Activated CD4-positive, alpha-beta T cell treated with anti-CD3 and anti-CD28 coated beads, Interleukin-2, amount 10 ng/mL, durations not matched to agents 7 days and 5 days (primary cell): Measurements from ENCODE around the gene PNPLA2. TPM values are rescaled to one million over a fixed set of nuclear protein-coding genes. Genes with fewer than 3 reads are reported as not detected.

Source experiments
- CTCF ChIA-PET: fragments of 350-600 bp; sonication (Branson Sonifier 250); formaldehyde crosslinking; loops from one replicate; lab custom pipeline; 2021; ENCODE audit warnings: antibody characterized with exemption; lab: Charles Lee
- POLR2A ChIA-PET: fragments of 350-600 bp; sonication (Branson Sonifier 250); formaldehyde crosslinking; loops from one replicate; lab custom pipeline; 2021; ENCODE audit warnings: antibody characterized with exemption; lab: Charles Lee
- DNase-seq: peaks from one replicate; pipeline ENCODE4 v3.0.0-alpha.2; 2020
- H3K27ac Mint-ChIP-seq: one replicate; pipeline ENCODE4 v1.8.0; 2021; ENCODE audit warnings: mild to moderate bottlenecking, moderate library complexity, mixed read lengths
- H3K27me3 Mint-ChIP-seq: one replicate; pipeline ENCODE4 v1.8.0; 2021; ENCODE audit warnings: mixed read lengths
- H3K36me3 Mint-ChIP-seq: one replicate; pipeline ENCODE4 v1.8.0; 2021; ENCODE audit warnings: low read depth, mixed read lengths
- H3K4me1 Mint-ChIP-seq: one replicate; pipeline ENCODE4 v1.8.0; 2021; ENCODE audit warnings: mixed read lengths
- H3K4me3 Mint-ChIP-seq: one replicate; pipeline ENCODE4 v1.8.0; 2021; ENCODE audit warnings: mild to moderate bottlenecking, moderate library complexity, mixed read lengths
- H3K9me3 Mint-ChIP-seq: one replicate; pipeline ENCODE4 v1.8.0; 2021; ENCODE audit warnings: mixed read lengths
- total RNA-seq, 2 experiments: library from RNA; stranded (reverse); gene quantifications; one replicate each; pipeline ENCODE4 v1.2.3, GENCODE V29; 2021

The PNPLA2 gene
- total RNA-seq, 2 experiments from 2014 or later = 68.9 to 71.9 TPM

DNA sequence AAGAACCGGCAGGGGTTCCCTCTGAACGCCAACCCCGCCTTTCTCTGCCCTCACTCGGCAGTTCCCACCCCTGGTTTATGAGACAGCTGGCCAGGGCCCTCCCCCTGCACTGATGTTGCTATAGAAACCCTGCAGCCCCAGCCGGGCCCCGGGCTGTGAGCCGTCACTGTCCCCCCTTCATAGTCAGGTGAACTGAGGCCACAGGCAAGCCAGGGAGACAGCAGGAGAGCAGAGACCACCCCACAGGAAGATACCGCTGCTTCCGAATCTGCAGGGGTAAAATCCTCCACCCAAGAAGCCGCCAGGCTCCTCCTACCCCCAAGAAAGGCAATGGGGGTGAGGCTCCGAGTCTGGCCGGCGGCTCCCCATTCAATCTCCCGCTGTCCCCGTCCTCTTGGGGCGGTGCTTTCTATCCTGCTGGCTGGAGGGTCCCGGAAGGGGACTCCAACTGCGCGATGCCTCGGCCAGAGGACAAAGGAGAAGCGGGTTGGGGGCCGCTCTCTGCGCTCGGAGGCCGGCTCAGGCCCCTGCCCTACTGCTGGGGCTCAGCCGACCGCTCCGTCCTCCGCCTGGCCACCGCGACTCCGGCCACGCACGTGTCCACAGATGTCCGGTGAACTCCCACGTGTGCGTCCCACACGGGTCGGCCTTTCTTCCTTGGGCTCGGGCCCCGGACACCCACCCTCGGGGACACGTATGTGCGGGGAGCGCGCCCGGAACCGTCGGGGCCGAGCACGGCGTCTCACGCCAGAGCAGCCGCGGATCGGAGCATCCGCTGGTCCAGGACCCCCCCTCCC, 21.2 kb upstream of the PNPLA2 start:
- ChIA-PET CTCF (interaction anchor here (0.6 to 1.7 kb wide), 6 partner anchors 11 to 56 kb away, joined by 3 to 7 read pairs (median 4); partner anchors contain the start of genes CRACR2B and PNPLA2), POLR2A (interaction anchor here (0.6 kb wide), 2 partner anchors 56 to 184 kb away, joined by 3 to 4 read pairs; no protein-coding TSS in a partner anchor)
- Mint-ChIP-seq H3K4me3 (peak overlapping the region; percentile 84), H3K4me1 (peaks cover 23% of the 10 kb centered on the region), H3K9me3 (no peaks in the 10 kb centered on the region), H3K27ac (peak overlapping the region; percentile 80), H3K36me3 (peaks cover 4% of the 10 kb centered on the region), H3K27me3 (no peaks in the 10 kb centered on the region)
- peak; percentile 77 for DNase-seq

DNA sequence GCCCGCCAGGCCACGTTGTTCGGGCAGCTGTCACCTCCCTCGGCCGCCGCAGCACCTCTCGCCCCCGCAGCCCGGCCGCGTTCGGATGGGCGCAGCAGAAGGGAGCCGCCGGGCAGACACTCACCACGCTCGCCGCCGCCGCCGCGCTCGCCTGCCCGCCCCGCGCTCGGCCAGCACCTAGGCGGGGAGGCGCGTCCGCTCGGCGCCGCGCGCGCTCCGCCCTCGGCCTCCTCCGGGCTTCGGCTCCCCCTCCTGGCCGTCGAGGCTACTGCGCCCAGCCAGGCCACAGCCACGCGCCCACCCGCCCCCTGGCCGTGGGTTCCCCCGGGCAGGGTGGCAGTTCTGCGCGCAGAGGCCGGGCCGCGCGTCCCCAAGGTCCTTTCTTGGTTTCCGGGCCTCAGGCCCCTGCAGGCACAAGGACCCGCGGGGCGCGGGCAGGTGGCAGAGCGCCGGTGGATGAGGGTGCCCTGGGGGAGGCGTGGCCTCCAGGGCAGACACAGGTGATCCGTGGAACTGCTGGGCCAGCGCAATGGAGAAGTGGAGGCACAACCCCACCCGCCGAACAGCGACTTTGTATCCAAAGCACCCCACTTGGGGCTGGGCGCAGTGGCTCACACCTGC, 20.5 kb upstream of the PNPLA2 start, which contains the start of gene SLC25A22:
TSS of gene SLC25A22 (minus strand) at position 189 of the 621 bp plus-strand sequence. CDS start 3,275 bp downstream, outside the sequence.
- Mint-ChIP-seq H3K4me1 (peaks cover 25% of the 10 kb centered on the region), H3K9me3 (no peaks in the 10 kb centered on the region), H3K4me3 (peak within 1 kb of the TSS; percentile 84), H3K36me3 (peaks cover 6% of the 10 kb centered on the region), H3K27me3 (no peaks in the 10 kb centered on the region), H3K27ac (peak within 1 kb of the TSS; percentile 80)
- POLR2A ChIA-PET = no interaction called here
- peak; percentile 82 for DNase-seq
- CTCF ChIA-PET = interaction anchor here (1.1 kb wide), 2 partner anchors 36 to 55 kb away, joined by 3 read pairs; no protein-coding TSS in a partner anchor

DNA sequence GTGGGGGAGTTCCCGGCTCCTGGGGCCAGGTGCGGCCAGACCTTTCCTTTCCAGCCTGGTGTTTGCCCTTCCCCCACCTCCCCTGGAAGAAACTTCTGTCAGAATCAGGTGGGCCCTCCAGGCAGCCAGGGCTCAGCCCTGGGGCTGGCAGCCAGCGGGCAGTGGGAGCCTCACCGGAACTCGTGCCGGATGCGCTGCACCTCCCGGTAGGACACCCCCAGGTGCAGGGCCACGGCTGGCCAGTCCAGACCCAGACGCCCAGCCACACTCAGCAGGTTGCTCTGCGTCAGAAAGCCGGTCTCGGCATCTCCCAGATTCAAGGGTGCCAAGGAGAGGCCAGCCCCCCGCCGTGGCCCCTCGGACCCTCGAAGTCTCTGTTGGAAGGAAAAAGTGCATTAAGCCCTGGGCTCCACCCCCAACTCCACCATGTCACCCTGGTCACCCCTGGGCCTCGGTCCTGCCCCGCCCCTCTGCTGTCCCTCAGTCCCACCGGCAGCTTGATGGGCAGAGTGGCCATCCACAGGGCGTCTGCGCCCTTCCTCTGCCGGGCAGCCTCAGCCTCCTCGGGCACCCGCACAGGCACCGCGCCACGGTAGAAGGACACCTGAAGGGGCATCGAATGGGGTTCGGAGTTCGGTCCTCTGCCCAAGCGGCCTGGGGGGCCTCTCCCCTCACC, 18.9 kb upstream of the PNPLA2 start:
- no peak overlapping the region for H3K27ac Mint-ChIP-seq
- H3K27me3 Mint-ChIP-seq = no peaks in the 10 kb centered on the region
- peaks cover 23% of the 10 kb centered on the region for H3K4me1 Mint-ChIP-seq
- ChIA-PET CTCF (interaction anchor here (1.6 kb wide), 1 partner anchor 9 kb away, joined by 4 read pairs; no protein-coding TSS in a partner anchor), POLR2A (no interaction called here)
- H3K4me3 Mint-ChIP-seq = no peak overlapping the region
- no peaks in the 10 kb centered on the region for H3K9me3 Mint-ChIP-seq
- DNase-seq = no peak
- peaks cover 9% of the 10 kb centered on the region for H3K36me3 Mint-ChIP-seq

DNA sequence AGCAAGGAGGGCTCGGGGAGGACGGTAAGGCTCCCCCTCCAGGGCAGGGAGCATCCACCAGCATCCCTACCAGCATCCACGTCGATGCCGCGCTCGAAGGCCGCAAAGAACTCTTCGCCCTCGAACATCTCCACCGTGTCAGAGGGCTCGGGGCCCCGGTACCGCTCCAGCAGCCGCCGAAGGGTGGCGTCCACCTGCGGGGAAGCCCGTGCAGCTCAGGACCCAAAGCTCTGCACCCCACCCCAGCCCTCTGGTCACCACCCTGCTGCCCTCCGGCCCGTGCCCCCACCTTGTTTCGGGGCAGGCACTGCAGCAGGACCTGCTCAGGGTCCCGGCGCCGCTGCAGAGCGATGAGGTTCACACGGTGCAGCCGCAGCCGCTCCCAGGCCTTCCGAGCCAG, 18.2 kb upstream of the PNPLA2 start:
- DNase-seq = no peak
- ChIA-PET CTCF (interaction anchor here (1.6 kb wide), 1 partner anchor 8 kb away, joined by 4 read pairs; no protein-coding TSS in a partner anchor), POLR2A (no interaction called here)
- Mint-ChIP-seq H3K36me3 (peaks cover 9% of the 10 kb centered on the region), H3K4me1 (peaks cover 20% of the 10 kb centered on the region), H3K27me3 (no peaks in the 10 kb centered on the region), H3K27ac (no peak overlapping the region), H3K9me3 (no peaks in the 10 kb centered on the region), H3K4me3 (no peak overlapping the region)

DNA sequence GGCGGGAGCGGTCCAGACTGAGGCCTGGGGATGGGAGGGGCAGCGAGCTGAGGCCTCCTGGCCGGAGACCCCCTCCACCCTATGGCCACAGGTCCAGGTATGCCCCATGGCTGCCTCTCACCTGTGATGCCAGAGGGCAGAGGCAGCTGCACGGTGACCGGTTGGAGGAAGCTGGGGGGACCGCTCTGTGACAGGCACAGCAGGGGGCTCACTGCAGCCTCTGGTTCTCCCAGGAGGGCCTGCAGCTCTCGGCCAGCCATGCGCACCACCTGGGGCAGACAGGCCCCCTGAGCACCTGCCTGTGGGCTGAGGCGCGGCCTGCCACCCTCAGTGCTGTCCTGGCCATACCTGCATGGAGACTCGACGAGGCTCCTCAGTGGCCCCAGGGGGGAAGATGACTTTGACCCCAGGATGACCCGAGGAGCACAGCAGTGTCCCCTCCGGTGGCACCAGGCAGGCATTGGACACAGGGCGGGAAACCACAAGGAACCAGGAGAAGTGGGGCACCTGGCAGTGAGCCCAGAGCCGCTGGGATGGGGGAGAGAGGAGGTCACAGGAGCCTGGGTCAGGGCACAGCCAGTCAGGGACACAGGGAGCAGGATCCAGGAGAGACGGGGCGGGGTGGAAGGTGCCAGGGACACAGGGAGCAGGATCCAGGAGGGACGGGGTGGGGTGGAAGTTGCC, 17.5 kb upstream of the PNPLA2 start:
- Mint-ChIP-seq H3K27me3 (no peaks in the 10 kb centered on the region), H3K9me3 (no peaks in the 10 kb centered on the region), H3K4me1 (peaks cover 21% of the 10 kb centered on the region), H3K36me3 (peaks cover 9% of the 10 kb centered on the region), H3K27ac (no peak overlapping the region), H3K4me3 (no peak overlapping the region)
- CTCF ChIA-PET = interaction anchor here (1.6 kb wide), 1 partner anchor 8 kb away, joined by 4 read pairs; no protein-coding TSS in a partner anchor
- no peak for DNase-seq
- POLR2A ChIA-PET = no interaction called here

DNA sequence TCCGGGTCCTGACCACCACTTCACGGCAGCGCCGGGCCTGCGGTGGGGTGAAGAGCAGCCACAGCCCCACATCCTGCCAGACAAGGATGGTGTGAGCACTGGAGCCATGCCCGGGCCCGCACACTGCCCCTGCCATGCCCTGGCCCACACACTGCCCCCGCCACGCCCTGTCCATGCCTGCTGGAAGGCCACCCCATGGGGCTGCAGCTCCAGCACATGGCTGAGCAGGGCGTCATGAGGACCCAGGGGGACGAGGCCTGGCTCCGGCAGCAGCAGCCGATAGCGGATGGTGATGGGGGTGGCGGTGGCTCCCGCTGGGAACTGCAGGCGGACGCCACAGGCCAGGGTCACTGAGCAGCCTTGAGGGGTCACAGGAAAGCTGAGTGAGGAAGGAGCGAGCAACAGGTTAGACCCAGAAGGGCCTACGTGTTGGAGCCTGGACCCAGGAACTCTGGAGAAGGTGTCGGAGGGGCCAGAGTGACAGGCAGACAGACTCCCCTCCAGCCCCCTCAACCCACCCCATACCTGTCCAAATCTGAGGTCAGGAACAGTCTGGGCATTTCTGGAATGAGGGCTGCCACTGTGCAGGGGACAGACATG, 16.6 kb upstream of the PNPLA2 start:
- Mint-ChIP-seq H3K27me3 (no peaks in the 10 kb centered on the region), H3K4me3 (peak overlapping the region; percentile 36), H3K36me3 (peaks cover 9% of the 10 kb centered on the region), H3K9me3 (no peaks in the 10 kb centered on the region), H3K27ac (no peak overlapping the region), H3K4me1 (peaks cover 17% of the 10 kb centered on the region)
- ChIA-PET POLR2A (no interaction called here), CTCF (no interaction called here)
- no peak for DNase-seq

DNA sequence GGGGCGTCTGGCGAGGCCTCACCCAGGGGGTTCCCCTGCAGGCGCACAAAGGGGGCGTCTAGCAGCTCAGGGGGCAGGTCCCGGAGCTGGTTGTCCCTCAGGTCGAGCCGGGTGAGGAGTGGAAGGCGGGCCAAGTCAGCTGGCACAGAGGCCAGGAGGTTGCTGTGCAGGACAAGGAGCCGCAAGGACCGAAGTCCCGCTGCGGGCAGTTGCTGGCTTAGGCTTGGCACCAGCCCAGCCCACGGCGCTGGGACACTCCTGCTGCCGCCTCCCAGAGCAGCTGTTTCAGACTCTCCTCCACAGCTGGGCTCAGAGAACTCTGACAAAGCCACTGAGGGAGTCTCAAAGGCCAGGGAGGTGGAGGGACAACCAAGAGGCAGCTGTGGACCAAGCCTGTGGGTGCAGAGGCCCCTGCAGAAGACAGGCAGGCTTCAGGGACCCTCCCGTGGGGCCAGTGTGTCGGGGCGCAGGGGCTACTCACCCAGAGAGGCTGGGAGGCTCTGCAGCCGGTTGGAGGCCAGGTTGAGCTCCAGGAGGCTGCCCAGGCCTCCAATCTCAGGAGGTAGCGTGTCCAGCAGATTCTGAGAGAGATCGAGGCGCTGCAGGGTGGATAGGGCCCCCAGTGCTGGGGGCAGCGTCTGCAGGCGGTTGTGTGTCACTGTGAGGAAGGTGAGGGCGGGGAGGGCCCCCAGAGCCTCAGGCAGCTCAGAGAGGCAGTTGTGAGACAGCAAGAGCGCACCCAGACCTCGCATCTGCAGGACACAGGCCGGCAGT, 15.8 kb upstream of the PNPLA2 start:
- H3K36me3 Mint-ChIP-seq = peaks cover 11% of the 10 kb centered on the region
- CTCF ChIA-PET = interaction anchor here (1.3 kb wide), 1 partner anchor 11 kb away, joined by 4 read pairs; no protein-coding TSS in a partner anchor

DNA sequence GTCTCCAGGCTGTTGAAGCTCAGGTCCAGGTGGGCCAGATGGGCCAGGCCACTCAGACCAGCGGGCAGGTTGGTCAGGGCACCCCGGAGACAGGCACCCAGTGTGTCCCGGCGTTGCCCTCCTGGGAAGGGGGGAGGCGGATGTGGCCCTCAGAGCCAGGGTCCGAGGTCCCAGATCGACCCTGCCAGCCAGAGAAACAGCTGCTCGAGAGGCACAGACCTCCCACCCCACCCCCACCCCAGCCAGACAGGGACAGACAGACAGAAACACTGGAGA, 15.3 kb upstream of the PNPLA2 start:
- peaks cover 12% of the 10 kb centered on the region for H3K36me3 Mint-ChIP-seq
- no peak for DNase-seq
- peak overlapping the region; percentile 81 for H3K4me3 Mint-ChIP-seq
- H3K9me3 Mint-ChIP-seq = no peaks in the 10 kb centered on the region
- H3K27ac Mint-ChIP-seq = no peak overlapping the region
- H3K27me3 Mint-ChIP-seq = no peaks in the 10 kb centered on the region
- H3K4me1 Mint-ChIP-seq = peaks cover 21% of the 10 kb centered on the region
- CTCF ChIA-PET = interaction anchor here (1.3 to 1.8 kb wide), 2 partner anchors 12 to 14 kb away, joined by 4 to 7 read pairs; partner anchors contain the start of gene PNPLA2
- POLR2A ChIA-PET = no interaction called here

More for the DNA sequence above, 15.8 kb upstream of the PNPLA2 start:
- DNase-seq = no peak
- Mint-ChIP-seq H3K27me3 (no peaks in the 10 kb centered on the region), H3K4me1 (peaks cover 16% of the 10 kb centered on the region), H3K9me3 (no peaks in the 10 kb centered on the region), H3K4me3 (peak overlapping the region; percentile 81), H3K27ac (no peak overlapping the region)
- POLR2A ChIA-PET = no interaction called here

DNA sequence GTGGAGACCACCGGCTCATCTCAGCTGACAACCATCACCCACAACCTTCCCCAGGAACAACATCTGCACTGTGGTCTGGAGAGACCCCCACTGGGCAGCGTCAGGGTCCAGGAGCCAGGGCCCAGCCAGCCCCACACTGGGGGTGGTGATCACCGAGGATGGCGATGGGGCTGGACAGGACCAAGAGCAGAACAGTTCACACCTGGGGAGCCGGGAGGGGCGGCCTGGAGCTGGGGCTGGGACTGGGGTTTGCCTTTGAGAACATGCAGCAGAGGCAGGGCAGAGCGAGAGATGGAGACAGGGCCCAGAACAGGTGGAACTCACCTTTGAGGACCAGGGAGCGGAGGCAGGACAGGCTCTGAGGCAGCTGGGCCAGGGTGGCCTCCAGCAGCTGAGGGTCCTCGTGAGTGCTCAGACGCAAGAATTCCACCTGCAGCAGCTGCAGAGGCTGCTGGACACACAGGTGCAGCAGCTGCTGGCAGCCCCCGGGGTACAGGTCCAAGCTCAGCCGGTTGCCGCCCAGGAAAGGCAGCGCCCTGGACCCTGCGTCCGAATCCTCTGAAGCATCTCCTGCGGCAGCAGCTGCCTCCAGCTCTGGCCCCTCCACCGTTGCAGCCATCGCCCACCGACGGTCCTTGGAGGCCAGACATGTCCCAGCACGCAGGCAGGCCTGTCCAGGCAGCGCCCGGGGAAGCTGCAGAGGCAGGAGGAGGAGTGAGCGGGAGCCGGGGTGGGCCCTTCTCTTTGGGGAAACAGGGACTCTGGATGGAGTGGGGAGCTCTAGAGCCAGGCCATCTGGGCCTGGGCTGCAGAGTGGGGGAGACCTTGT, 14.7 kb upstream of the PNPLA2 start:
- POLR2A ChIA-PET = no interaction called here
- peaks cover 12% of the 10 kb centered on the region for H3K36me3 Mint-ChIP-seq
- H3K9me3 Mint-ChIP-seq = no peaks in the 10 kb centered on the region
- H3K4me3 Mint-ChIP-seq = peak overlapping the region; percentile 81
- CTCF ChIA-PET = interaction anchor here (1.0 to 1.8 kb wide), 5 partner anchors 12 to 285 kb away, joined by 3 to 7 read pairs (median 4); partner anchors contain the start of genes IRF7 and PNPLA2
- H3K27ac Mint-ChIP-seq = peak overlapping the region; percentile 79
- peaks cover 27% of the 10 kb centered on the region for H3K4me1 Mint-ChIP-seq
- no peaks in the 10 kb centered on the region for H3K27me3 Mint-ChIP-seq
- no peak for DNase-seq

DNA sequence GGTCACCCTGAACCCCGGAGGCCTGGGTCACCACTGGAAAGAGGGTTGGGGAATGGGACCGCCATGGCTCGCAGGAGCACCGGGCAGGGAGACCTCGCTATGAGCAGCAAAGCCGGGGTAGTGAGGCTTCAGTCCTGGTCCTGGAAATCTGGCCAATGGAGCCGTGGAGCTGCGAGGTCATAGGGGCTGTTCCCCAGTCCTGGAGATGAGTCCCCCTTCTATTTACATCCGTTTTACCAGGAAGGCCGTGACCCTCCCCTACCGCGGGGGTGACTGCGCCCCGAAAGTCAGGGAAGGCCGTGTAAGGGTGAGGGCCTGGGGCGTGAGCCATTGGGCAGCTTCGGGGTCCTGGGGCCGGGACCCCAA, 14.1 kb upstream of the PNPLA2 start:
- peaks cover 12% of the 10 kb centered on the region for H3K36me3 Mint-ChIP-seq
- ChIA-PET POLR2A (no interaction called here), CTCF (interaction anchor here (1.0 to 1.8 kb wide), 4 partner anchors 13 to 286 kb away, joined by 3 to 7 read pairs (median 4); partner anchors contain the start of genes IRF7 and PNPLA2)
- DNase-seq = no peak
- H3K4me1 Mint-ChIP-seq = peaks cover 27% of the 10 kb centered on the region
- H3K27ac Mint-ChIP-seq = peak overlapping the region; percentile 79
- no peaks in the 10 kb centered on the region for H3K27me3 Mint-ChIP-seq
- peak overlapping the region; percentile 81 for H3K4me3 Mint-ChIP-seq
- no peaks in the 10 kb centered on the region for H3K9me3 Mint-ChIP-seq
